Middle frontal gyrus (tissue), 1 donor: ENCODE data around the gene CAPN14.

ENCODE experiments used
- DNase-seq: peaks from one replicate; pipeline ENCODE4 v3.0.0-alpha.2; 2015; ENCODE audit warnings: low spot score; ENCODE audit errors: extremely low spot score

CAPN14 gene, protein sequence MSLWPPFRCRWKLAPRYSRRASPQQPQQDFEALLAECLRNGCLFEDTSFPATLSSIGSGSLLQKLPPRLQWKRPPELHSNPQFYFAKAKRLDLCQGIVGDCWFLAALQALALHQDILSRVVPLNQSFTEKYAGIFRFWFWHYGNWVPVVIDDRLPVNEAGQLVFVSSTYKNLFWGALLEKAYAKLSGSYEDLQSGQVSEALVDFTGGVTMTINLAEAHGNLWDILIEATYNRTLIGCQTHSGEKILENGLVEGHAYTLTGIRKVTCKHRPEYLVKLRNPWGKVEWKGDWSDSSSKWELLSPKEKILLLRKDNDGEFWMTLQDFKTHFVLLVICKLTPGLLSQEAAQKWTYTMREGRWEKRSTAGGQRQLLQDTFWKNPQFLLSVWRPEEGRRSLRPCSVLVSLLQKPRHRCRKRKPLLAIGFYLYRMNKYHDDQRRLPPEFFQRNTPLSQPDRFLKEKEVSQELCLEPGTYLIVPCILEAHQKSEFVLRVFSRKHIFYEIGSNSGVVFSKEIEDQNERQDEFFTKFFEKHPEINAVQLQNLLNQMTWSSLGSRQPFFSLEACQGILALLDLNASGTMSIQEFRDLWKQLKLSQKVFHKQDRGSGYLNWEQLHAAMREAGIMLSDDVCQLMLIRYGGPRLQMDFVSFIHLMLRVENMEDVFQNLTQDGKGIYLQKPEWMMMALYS

DNA sequence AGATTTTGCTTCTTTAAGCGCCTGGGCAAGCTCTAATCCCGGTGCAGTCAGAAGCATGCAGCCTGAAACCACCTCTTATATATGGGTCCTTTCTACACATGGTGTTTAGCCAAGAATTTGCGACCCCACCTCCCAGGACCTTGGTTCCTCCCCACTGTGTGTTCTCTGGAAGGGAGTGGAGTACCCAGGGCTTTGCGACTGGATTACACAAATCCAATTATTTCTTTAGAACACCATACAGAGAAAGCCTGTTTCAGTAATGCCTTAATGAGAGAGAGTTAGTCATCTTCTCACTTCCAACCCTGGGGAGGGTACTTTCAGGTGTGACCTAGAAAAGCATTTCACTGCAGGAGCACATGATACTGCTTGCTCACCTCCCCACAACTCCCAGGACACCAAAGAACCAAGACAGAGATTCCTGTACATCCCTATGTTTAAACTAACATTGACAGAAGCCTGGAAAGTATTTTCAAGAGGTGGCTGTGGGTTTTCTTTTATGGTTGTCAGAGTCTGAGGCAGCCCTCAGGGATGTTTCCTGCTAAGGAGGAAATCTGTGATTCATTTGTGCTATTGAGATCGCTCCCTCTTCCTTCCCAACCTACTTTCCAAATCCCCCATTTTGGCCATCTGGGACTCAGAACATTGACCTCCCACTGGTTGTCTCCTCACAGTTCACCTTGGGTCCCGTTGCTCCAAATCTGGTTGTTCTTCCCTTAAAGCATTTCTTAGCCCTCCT is at the start of gene CAPN14:
Gene CAPN14 (minus strand): TSS at position 51 of the 736 bp plus-strand sequence. CDS start 12,068 bp downstream, outside the sequence.
- no peak for DNase-seq

DNA sequence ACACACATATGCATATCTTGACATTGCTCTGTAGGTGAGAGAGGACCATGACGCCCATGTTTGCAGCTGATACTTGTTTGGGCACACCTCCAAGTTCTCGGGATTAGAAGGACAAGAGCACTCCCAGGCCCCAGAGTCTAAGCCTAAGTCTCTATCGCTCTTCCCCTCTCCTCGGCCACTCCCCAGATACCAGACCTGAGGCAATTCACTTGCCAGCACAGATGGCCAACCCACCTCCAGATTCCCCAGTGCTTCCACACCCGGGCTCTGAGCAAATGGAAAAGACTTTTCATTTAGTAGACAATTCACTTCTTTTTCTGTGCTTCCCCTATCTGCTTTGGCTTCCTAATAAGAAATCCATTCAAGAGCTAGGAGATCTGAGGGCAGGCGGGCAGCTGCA is 49.5 kb upstream of the CAPN14 start:
- DNase-seq = no peak

DNA sequence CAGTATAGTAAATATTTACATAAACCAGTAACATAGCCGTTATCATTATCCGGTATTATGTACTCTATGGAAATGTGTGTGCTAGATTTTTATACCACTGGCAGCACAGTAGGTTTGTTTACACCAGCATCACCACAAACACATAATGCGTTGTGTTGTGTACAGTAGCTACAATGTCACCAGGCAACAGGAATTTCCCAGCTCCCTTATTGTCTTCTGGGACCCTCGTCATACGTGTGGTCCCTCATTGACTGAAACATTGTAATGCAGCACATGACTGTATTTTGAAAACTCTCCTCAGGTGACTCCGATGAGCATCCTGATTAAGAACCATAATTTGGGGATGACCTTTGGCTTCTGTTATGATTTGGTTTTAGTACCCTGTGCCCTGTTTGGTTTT is 47.9 kb upstream of the CAPN14 start:
- no peak for DNase-seq

DNA sequence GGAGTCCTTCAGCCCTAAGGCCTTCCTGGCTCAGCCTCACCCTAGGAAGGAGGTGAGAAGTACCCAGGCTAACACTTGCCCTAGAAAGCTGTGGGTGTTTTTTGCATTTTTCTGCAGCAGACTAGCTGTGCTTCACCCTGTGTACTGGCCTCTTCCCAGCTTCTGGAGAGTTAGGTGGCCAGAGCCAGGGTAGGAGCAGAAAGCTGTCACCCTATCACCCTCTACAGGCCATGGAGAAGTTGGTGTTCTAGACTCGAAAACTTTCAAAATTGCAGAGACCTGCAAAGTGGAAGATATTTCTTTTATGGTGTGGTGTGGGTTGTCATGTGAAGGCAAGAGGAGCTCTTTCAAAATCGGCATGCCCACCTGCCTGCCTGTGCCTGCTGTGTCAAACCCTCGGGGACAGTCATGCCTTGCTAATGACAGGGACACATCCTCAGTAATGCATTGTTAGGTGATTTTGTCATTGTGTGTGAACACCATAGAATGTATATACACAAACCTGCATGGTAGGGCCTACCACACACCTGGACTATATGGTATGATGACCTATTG is 46.4 kb upstream of the CAPN14 start:
- DNase-seq = no peak

DNA sequence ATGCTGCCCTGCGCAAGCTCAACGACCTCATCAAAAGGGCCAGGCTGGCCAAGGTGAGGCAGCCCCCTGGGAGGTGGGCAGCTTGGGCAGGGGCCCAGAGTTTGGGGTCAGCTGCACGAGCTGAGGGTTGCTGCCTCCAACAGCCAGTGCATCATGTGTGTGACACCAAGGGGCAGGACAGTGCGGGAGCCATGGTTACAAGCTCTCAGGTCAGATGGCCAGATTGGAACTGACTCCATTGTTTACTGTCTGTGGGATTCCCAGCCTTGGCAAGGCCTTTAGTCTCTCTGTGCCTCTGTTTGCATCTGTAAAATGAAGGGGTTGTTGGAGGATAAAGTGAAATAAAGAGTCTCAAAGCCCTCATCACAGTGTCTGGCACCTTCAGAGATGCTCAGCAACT is 43.6 kb upstream of the CAPN14 start:
- DNase-seq = no peak

DNA sequence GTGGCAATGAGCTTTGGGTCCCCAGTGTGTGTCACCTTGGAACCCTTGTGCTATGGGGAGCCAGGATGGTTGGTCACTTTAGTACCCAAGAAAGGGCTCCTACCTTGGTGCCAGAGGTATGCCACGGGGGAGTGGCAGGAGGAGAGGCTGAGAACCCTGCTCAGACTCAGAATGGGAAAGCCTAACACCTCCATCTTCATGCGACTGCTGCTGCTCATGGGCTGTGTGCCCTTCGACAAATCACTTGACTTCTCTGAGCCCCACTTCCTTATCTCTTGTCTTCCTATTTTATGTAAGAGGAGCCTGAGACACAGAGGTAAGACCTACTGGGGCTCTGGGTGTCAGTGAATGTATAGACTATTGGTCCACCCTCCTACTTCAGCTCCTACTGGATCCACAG is 41.8 kb upstream of the CAPN14 start:
- DNase-seq = no peak

DNA sequence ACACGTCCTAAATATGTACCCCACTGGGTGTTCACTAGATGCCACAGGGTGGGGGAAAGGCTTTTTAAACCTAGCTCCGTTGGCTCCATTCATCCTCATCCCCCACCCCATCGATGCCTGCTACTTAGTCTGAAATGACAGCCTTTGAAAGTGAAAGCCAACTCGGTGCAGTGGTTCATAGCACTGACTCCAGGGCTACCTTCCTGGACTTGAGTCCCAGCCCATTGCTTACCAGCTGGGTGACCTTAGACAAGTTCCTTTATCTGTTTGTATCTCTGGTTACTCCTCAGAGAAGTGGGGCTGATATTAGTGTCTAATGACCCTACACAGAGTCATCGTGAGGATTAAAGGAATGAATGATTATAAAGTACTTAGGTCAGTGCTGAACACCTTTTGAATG is 41.0 kb upstream of the CAPN14 start:
- DNase-seq = no peak

DNA sequence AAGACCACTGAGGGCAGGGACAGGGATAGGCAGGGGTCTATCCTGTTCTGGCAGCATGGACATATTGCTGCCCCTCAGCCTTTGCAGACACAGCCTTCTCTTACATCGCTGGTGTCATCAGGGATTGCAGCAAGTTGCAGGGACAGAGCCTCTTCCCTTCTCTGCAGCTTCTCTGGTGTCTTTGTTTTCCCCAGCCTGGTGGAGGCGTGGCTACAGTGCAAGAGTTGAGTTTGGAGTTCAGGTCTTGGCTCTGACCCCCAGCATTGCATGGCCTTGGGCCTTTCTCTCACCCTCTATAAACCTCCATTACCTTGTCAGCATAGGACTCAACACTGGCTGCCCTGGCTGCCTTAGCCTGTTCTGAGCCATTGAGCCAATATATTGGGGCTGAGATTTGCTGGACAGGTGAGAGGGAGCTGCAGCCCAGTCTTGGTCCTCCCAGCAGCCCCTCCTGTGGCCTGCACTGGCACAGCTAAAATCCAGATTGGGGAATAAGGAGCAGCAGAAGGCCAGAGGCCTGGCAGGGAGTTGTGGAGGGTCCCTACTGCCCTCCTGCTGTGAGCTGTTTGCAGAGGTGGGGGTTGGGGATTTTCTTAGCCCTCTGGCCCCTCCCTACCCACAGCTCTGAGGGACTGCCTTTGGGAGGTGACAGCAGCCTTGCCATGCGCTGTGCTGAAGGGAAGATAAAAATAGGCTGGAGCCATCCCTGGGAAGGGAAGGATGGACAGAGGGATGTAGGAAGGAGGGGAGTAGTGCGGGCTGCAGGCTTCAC is 39.5 kb upstream of the CAPN14 start:
- DNase-seq = no peak

DNA sequence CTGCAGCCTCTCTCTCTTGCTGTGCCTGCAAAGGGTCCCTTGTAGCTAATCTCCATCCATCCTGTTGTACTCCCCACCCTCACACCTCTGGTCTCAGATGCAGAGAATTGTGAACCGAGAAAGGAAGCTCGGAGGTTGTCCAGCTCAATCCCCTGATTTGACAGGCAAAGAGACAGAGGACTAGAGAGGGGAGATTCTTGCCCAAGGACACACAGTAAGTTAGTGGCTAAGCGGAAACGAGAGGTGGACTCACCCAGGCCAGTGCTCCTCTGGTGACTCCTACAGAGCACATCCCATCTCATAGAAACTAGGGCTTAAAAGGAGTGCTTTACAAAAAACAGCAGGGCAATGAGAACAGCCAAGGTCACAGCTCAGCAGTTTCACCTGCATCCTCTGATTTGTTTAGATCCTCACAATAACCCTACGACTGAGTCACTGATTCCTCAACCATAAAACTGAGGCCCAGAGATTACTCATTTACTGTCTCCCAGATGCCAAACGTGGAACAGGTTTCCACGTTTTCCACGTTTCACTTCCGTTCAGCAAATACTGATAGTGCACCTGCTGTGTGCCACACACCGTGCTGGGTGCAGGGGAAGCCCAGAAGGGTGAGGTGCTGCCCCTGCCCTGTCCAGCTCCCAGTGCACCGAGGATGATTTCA is 38.7 kb upstream of the CAPN14 start:
- DNase-seq = no peak

DNA sequence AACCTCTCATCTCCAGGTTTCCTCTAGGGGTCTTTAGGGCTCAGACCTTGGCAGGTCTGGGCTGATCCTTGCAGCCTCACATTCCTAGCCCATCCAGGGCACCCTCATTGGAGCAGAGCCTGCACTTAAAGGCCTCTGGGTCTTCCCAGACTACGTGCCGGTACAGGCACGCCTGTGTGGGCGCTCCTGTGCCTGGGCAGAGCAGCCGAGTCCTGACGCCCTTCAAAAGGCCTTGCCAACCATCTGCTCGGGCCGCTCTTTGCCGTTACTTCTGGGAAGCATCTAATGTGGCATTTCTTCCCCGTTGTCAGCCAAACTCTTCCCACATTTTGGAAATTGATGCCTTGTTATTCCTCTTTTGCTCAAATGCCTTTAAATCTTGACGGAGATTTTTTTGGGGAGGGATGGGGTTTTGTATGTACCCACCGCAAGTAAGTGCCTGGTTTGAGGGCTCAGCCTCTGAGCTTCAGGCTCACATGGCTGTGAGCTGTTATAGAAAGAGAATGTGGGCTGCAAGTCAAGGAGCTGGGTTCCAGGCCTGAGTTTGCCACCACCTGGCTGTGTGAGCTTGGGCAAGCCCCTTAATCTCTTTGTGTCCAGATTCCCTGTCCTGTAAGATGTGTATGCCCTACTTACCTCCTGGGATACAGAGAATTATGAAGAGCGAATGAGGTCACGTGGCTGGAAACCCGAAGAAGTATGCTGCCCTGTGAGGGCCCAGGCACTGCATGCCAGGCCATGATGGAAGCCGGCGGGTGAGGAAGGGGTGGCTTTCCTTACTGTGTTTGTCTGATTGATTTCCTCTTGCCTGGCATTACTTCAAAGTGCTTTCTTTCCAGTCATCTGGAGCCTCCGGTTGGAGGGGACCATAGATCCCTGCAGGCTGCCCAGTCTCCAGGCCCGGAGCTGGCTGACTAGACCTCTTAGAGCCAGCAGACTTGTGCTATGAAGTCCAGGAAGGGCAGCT is 37.2 kb upstream of the CAPN14 start:
- DNase-seq = no peak

DNA sequence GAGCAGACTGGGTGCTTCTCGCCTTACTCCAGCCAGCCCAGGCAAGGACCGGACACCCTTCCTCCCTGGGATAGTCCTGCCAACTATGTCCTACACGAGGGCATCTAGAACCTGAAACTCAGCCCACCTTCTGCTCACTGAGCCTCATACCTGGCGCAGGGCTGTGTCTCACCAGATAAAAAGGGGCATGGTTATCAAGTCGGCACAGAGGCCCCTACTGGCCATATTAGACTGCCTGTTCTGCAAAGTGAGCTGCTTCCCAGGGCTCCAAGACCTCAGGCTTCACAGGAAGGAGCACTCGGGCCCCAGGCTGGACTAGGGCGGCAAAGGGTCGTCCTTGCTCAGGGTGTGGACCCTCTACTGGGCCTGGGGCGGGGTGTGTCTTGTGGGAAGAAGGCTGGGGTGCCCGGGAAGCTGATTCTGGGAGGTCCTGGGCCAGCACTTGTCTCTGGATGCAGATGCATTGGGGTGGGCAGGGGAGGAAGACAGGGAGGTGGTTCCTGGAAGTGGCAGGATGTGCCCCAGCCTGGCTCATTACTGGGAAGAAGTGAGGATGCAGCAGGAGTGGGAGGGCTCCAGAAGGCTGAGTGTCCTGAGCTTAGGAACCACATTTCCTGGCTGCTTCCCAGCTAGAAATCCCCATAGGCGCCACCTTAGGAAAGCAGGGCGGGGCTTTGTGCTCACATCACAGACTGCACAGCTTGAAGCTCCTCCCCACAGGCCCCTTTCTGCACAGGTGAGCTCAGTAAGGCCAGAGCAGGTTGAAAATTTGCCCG is 36.2 kb upstream of the CAPN14 start:
- no peak for DNase-seq

DNA sequence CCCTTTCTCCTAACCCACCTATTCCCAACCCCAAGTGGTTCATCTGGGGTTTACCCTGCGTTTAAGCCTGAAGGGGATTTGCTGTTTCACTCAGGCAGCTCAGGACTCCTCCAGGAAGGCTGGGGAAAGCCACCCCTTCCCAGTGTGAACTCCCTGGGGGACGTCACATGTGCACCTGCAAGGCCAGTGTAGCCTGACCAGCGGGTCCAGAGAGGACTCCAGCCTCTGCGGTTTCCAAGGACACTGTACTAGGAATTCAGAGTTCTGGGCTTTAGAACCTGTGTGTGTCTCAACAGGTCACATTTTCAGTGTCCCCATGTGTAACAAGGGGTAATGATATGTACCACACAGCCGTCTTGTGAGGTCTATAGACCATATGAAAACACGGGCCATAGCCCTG is 34.5 kb upstream of the CAPN14 start:
- no peak for DNase-seq

DNA sequence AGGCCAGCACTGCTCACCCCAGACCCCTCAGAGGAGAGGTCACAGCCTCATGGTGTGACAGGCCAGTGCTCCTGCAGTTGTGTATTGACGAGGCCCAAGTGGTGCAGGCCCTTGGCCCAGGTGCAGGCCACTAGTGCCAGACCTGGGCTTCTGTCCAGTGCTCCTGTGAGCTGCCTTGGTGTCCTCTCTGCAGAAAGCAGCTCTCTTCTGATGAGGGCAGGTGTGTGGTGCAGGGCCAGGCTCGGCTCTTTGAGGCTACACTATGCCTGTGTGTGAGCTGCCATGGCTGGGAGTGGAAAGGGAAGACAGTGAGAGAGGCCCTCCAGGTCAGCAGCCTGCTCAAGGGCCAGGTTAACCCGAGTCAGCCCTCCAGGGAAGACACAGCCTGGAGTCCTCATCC is 33.7 kb upstream of the CAPN14 start:
- no peak for DNase-seq

DNA sequence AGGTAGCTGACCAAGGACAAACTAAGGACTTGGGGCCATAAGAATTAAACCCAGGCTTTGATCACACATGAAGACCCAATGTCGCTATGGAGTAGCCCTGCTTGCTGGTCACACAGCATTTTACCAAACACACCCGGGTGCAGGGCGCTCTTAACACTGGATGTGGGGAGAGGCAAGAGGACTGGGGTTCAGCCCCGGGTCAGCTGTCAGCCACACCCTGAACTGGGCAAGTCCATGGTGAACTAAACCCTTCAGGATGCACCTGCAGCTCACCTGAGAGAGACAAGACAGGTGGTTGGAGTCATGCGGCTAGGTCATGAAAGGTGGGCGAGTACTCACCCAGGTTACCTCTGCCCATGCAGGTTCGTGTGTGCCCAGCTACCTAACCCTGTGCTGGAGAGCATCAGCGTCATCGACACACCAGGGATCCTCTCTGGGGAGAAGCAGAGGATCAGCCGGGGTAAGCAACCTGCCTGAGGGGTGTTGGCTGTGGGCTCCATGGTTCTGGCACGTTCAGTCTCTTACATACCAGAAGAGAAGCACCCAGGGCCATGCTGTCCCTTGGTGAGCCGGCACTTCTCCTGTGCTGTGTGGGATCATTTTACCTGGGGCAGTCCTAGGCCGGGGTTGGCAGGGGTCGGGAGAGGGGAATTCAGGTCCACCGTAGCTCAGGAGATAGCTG is 31.8 kb upstream of the CAPN14 start:
- DNase-seq = no peak

DNA sequence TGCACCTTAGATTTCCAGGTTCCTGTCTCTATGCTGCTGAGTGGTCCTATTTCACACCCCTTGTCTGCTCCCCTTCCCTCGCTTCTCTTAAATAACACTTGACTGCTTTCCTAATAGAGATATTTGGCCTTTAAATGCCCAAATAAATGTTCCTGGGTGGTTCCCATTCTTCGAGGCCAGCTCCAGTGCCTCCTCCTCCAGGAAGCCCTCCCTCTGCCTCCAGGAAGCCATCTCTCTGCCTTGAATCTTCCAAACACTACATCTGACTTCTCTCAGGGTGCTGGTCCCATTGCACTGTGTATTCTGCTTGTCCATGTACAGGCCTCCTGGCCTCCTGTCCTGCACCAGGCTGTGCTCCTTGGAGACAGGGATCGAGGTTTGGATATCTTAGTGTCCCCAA is 30.8 kb upstream of the CAPN14 start:
- DNase-seq = no peak

DNA sequence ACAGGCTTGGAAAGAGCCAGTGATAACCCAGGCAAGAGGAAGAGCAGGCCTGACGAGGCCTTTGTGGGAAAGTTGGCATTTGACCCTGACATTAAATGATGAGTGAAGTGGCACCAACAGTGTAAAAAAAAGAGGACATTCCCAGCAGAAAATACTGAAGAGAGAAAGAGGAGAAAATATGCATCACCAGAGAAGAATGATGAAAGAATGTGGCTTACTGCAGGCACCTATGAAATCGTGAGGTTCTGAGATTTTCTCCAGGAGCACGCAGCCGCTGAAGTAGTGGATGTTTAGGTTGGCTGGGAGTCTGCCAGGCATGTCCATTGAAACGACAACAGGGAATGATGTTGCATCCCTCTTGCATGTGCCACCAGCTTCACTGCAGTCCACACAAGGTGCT is 30.4 kb upstream of the CAPN14 start:
- no peak for DNase-seq

DNA sequence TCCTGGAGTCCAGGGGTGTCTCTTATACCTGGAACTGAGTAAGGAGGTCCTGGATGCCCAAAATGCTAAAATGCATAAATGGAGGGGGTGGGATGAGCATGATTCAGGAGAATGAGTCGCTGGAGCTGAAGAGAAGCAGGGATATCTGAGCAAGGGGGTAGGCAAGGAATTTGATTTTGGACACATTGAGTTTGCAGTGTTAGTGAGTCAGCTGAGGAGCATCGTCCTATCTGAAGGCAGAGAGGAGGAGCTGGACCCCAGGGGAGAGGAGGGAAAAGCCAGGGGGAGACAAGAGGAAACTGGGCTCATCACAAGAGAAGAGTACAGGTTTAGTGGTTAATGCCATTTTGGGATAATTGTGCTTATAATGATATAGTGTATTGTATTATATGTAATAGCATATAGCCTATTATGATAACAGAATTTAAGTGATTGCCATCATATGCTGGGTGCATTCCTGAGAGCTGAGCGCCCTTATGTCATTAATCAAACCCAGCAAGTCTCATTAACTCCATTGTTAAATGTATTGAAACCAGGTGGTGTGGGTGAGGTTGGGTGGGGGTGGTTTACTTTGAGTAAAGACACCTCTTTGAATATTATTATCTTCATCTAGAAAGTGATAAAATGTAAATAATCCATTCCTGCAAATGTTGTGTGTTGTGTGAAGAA is 29.0 kb upstream of the CAPN14 start:
- DNase-seq = no peak

DNA sequence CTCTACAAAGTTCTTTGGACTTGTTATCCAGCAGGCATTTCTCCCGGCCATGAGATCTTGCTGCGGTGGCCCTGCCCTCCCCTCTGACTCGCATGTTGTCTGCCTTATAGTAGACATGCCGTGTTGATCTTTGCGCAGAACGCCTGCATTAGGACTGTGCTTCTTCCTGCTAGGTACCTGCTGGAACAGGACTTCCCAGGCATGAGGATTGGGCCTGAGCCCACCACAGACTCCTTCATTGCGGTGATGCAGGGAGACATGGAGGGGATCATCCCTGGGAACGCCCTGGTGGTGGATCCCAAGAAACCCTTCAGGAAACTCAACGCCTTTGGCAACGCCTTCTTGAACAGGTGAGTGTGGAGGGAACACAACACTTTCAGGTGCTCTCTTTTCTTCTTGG is 26.8 kb upstream of the CAPN14 start:
- no peak for DNase-seq
